Neural progenitor cell (in vitro differentiated cells): ENCODE data around the gene DIPK1B. TPM values are rescaled to one million over a fixed set of nuclear protein-coding genes. Genes with fewer than 3 reads are reported as not detected.

ENCODE experiments used
- DNase-seq: peaks from one replicate; pipeline ENCODE4 v3.0.0-alpha.2; 2016; ENCODE audit warnings: low spot score
- H2AFZ ChIP-seq: fragments of 200-600 bp; sonication (generic); replicated peaks from 2 replicates; pipeline ENCODE4 v1.6.1; 2016; ENCODE audit warnings: antibody characterized with exemption
- H3F3A ChIP-seq: fragments of 200-600 bp; sonication (generic); 2 replicates; pipeline ENCODE4 v1.6.1; 2016; ENCODE audit warnings: antibody characterized with exemption, low read depth
- H3K27ac ChIP-seq: fragments of 200-600 bp; sonication (generic); 2 replicates; pipeline ENCODE4 v1.5.1; 2016; ENCODE audit warnings: mild to moderate bottlenecking
- H3K27me3 ChIP-seq: fragments of 200-600 bp; sonication (generic); 2 replicates; pipeline ENCODE4 v1.6.1; 2016; ENCODE audit warnings: mild to moderate bottlenecking, moderate library complexity
- H3K36me3 ChIP-seq: fragments of 200-600 bp; sonication (generic); 2 replicates; pipeline ENCODE4 v1.5.1; 2016
- H3K4me1 ChIP-seq: fragments of 200-600 bp; sonication (generic); 2 replicates; pipeline ENCODE4 v1.6.1; 2016; ENCODE audit warnings: mixed run types
- H3K4me2 ChIP-seq: fragments of 200-600 bp; sonication (generic); 2 replicates; pipeline ENCODE4 v1.6.1; 2016
- H3K4me3 ChIP-seq: fragments of 200-600 bp; sonication (generic); 2 replicates; pipeline ENCODE4 v1.5.1; 2016
- H3K79me2 ChIP-seq: fragments of 200-600 bp; sonication (generic); 2 replicates; pipeline ENCODE4 v1.6.1; 2016; ENCODE audit warnings: low read depth
- H3K9ac ChIP-seq: fragments of 200-600 bp; sonication (generic); 2 replicates; pipeline ENCODE4 v1.6.1; 2016
- H3K9me3 ChIP-seq: fragments of 200-600 bp; sonication (generic); 2 replicates; pipeline ENCODE4 v1.5.1; 2016; ENCODE audit warnings: low read depth
- H4K20me1 ChIP-seq: fragments of 200-600 bp; sonication (generic); 2 replicates; pipeline ENCODE4 v1.6.1; 2016; ENCODE audit warnings: low read depth
- H3K27ac Mint-ChIP-seq: 3 replicates; pipeline ENCODE4 v1.8.0; 2021; ENCODE audit warnings: mixed read lengths
- H3K27me3 Mint-ChIP-seq: 2 replicates; pipeline ENCODE4 v1.8.0; 2022; ENCODE audit warnings: low read depth, mild to moderate bottlenecking, inconsistent platforms, moderate library complexity, mixed read lengths; ENCODE audit not compliant: insufficient read depth
- H3K36me3 Mint-ChIP-seq: 3 replicates; pipeline ENCODE4 v1.8.0; 2021; ENCODE audit warnings: mixed read lengths
- H3K4me1 Mint-ChIP-seq: 3 replicates; pipeline ENCODE4 v1.8.0; 2021; ENCODE audit warnings: mixed read lengths
- H3K4me3 Mint-ChIP-seq: 3 replicates; pipeline ENCODE4 v1.8.0; 2021; ENCODE audit warnings: mild to moderate bottlenecking, moderate library complexity, mixed read lengths
- H3K9me3 Mint-ChIP-seq: 3 replicates; pipeline ENCODE4 v1.8.0; 2020; ENCODE audit warnings: mixed read lengths
- EZH2 ChIP-seq: fragments of 200-600 bp; sonication (generic); IDR thresholded peaks from 2 replicates; pipeline ENCODE4 v1.6.1; 2017; ENCODE audit warnings: antibody characterized with exemption, mild to moderate bottlenecking, moderate library complexity
- EZH2phosphoT487 ChIP-seq: fragments of 200-600 bp; sonication (generic); IDR thresholded peaks from 2 replicates; pipeline ENCODE4 v1.6.1; 2017; ENCODE audit warnings: antibody characterized with exemption
- total RNA-seq: library from RNA; depleted of rRNA; stranded (reverse); fragments of >200 nt; gene quantifications from 2 replicates; pipeline ENCODE4 v1.2.3, GENCODE V29; 2015; ENCODE audit warnings: low replicate concordance
- TF ChIP-seq, protein P1 (sequence below): fragments of 200-600 bp; sonication (generic); IDR thresholded peaks from 2 replicates; pipeline ENCODE4 v1.5.1; 2017; ENCODE audit warnings: antibody characterized with exemption, mild to moderate bottlenecking

DIPK1B gene
- total RNA-seq, 1 donor from 2014 or later, result 11.8 TPM

GRCh38 chr9:136694872-136695247 lies 17.5 kb upstream of the DIPK1B start:
- H3K9me3 Mint-ChIP-seq, result no peaks in the 10 kb centered on the region
- Histone ChIP-seq H3K9me3 (no peaks in the 10 kb centered on the region), H3K4me3 (no peak overlapping the region), H3K36me3 (no peaks in the 10 kb centered on the region), H3K4me2 (no peak overlapping the region), H3K27me3 (no peaks in the 10 kb centered on the region), H3F3A (peaks cover 4% of the 10 kb centered on the region), H3K79me2 (no peaks in the 10 kb centered on the region), H2AFZ (no peak overlapping the region), H3K9ac (no peak overlapping the region), H3K4me1 (peaks cover 11% of the 10 kb centered on the region), H3K27ac (no peak overlapping the region), H4K20me1 (no peaks in the 10 kb centered on the region)
- H3K4me3 Mint-ChIP-seq, result no peak overlapping the region
- no peak for DNase-seq
- no peaks in the 10 kb centered on the region for H3K36me3 Mint-ChIP-seq
- H3K4me1 Mint-ChIP-seq, result peaks cover 24% of the 10 kb centered on the region
- no peak overlapping the region for H3K27ac Mint-ChIP-seq
- peaks cover 6% of the 10 kb centered on the region for H3K27me3 Mint-ChIP-seq
- TF ChIP-seq, protein P1, sequence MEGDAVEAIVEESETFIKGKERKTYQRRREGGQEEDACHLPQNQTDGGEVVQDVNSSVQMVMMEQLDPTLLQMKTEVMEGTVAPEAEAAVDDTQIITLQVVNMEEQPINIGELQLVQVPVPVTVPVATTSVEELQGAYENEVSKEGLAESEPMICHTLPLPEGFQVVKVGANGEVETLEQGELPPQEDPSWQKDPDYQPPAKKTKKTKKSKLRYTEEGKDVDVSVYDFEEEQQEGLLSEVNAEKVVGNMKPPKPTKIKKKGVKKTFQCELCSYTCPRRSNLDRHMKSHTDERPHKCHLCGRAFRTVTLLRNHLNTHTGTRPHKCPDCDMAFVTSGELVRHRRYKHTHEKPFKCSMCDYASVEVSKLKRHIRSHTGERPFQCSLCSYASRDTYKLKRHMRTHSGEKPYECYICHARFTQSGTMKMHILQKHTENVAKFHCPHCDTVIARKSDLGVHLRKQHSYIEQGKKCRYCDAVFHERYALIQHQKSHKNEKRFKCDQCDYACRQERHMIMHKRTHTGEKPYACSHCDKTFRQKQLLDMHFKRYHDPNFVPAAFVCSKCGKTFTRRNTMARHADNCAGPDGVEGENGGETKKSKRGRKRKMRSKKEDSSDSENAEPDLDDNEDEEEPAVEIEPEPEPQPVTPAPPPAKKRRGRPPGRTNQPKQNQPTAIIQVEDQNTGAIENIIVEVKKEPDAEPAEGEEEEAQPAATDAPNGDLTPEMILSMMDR, result no peak
- TF ChIP-seq EZH2phosphoT487, result no peak
- no peak for TF ChIP-seq EZH2

DNA sequence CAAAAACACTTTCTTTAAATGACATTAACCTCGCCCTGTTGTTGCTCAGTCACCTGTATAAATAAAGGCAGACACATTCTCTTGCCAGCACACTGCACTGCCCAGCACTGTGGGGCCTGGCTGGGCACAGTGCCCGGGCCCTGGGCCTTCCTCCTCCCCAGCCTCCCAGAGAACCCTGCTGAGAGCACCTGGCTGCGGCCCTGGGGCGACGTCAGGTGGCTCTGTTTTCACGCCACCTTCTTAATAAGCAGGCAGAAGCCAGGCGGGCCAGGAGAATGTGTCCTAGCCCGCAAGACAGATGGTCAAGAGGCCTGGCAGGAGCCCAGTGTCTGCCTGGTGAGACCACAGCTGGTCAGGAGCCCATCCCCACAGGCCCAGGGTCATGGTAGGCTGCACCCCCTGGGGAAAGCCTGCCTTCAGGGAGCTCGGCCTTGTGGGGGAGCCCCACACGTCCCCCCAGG lies 16.9 kb upstream of the DIPK1B start:
- Histone ChIP-seq H3K9me3 (no peaks in the 10 kb centered on the region), H3K4me3 (no peak overlapping the region), H3K9ac (no peak overlapping the region), H3K79me2 (no peaks in the 10 kb centered on the region), H3K36me3 (no peaks in the 10 kb centered on the region), H3K27ac (no peak overlapping the region), H3K27me3 (no peaks in the 10 kb centered on the region), H3F3A (peaks cover 4% of the 10 kb centered on the region), H3K4me2 (no peak overlapping the region), H2AFZ (no peak overlapping the region), H3K4me1 (peaks cover 11% of the 10 kb centered on the region), H4K20me1 (no peaks in the 10 kb centered on the region)
- Mint-ChIP-seq H3K36me3 (no peaks in the 10 kb centered on the region), H3K9me3 (no peaks in the 10 kb centered on the region), H3K4me3 (no peak overlapping the region), H3K27ac (no peak overlapping the region), H3K27me3 (peaks cover 9% of the 10 kb centered on the region), H3K4me1 (peaks cover 24% of the 10 kb centered on the region)
- TF ChIP-seq, protein P1, result no peak
- DNase-seq, result no peak

GRCh38 chr9:136695955-136696354 lies 16.4 kb upstream of the DIPK1B start:
- H3K27ac Mint-ChIP-seq, result no peak overlapping the region
- peaks cover 23% of the 10 kb centered on the region for H3K4me1 Mint-ChIP-seq
- Histone ChIP-seq H3K27ac (no peak overlapping the region), H4K20me1 (no peaks in the 10 kb centered on the region), H3F3A (peaks cover 4% of the 10 kb centered on the region), H3K4me2 (no peak overlapping the region), H3K9me3 (no peaks in the 10 kb centered on the region), H3K9ac (no peak overlapping the region), H2AFZ (no peak overlapping the region), H3K36me3 (no peaks in the 10 kb centered on the region), H3K4me1 (peaks cover 11% of the 10 kb centered on the region), H3K79me2 (no peaks in the 10 kb centered on the region), H3K27me3 (peaks cover 5% of the 10 kb centered on the region), H3K4me3 (no peak overlapping the region)
- no peaks in the 10 kb centered on the region for H3K9me3 Mint-ChIP-seq
- no peaks in the 10 kb centered on the region for H3K36me3 Mint-ChIP-seq
- peaks cover 12% of the 10 kb centered on the region for H3K27me3 Mint-ChIP-seq
- DNase-seq, result no peak
- H3K4me3 Mint-ChIP-seq, result no peak overlapping the region
- TF ChIP-seq, protein P1, result no peak
- TF ChIP-seq EZH2phosphoT487 (no peak), EZH2 (no peak)
